HepG2 (cell line): ENCODE results near the gene KCNJ14. TPM values are rescaled to one million over a fixed set of nuclear protein-coding genes. Genes with fewer than 3 reads are reported as not detected.

Experiments used
- CBX2 ChIP-seq, 2 experiments: fragments of 200-600 bp in 1 of 2; sonication (generic); formaldehyde crosslinking in 1 of 2; IDR thresholded peaks; 2 replicates each; pipeline versions ENCODE4 v1.7.0 to v1.8.1; 2018 to 2022; ENCODE audit warnings: low read depth in 2 of 2, low read length in 1 of 2, mild to moderate bottlenecking in 1 of 2, missing genetic modification reagents in 1 of 2
- FOXA3 ChIP-seq: IDR thresholded peaks from 2 replicates; pipeline ENCODE4 v1.6.1; 2016; ENCODE audit warnings: missing genetic modification reagents, missing compliant biosample characterization
- HDAC2 ChIP-seq: sonication (generic); formaldehyde crosslinking; IDR thresholded peaks from 2 replicates; pipeline ENCODE4 v1.4.0; 2020; ENCODE audit warnings: missing genetic modification reagents
- HNF1A ChIP-seq, 2 experiments: sonication (generic) in 1 of 2; formaldehyde crosslinking in 1 of 2; IDR thresholded peaks; 2 replicates each; pipeline versions ENCODE4 v1.4.0 to v1.6.1; 2016 to 2020; ENCODE audit warnings: borderline replicate concordance in 1 of 2, low read depth in 1 of 2, mild to moderate bottlenecking in 1 of 2, missing genetic modification reagents in 1 of 2
- HNRNPLL ChIP-seq: fragments of 200-400 bp; formaldehyde crosslinking; IDR thresholded peaks from 2 replicates; pipeline ENCODE4 v1.6.1; 2017; ENCODE audit warnings: mild to moderate bottlenecking, low read depth, low read length; ENCODE audit not compliant: poor library complexity, severe bottlenecking
- MLXIP ChIP-seq: sonication (generic); formaldehyde crosslinking; IDR thresholded peaks from 2 replicates; pipeline ENCODE4 v1.9.0; 2021; ENCODE audit warnings: missing genetic modification reagents, borderline replicate concordance
- NRL ChIP-seq: sonication (generic); formaldehyde crosslinking; IDR thresholded peaks from 2 replicates; pipeline ENCODE4 v1.5.0; 2020; ENCODE audit warnings: missing genetic modification reagents, mild to moderate bottlenecking, moderate library complexity, borderline replicate concordance
- PCBP2 ChIP-seq: fragments of 200-400 bp; formaldehyde crosslinking; optimal IDR thresholded peaks from 2 replicates; pipeline ENCODE3; 2018; ENCODE audit warnings: low read length, low read depth; ENCODE audit not compliant: poor library complexity, severe bottlenecking
- SAP130 ChIP-seq: IDR thresholded peaks from 2 replicates; pipeline ENCODE4 v1.6.1; 2016; ENCODE audit warnings: low read depth
- SKIL ChIP-seq: sonication (generic); formaldehyde crosslinking; IDR thresholded peaks from 2 replicates; pipeline ENCODE4 v1.8.0; 2022; ENCODE audit warnings: missing genetic modification reagents, mild to moderate bottlenecking, moderate library complexity, borderline replicate concordance
- SRY ChIP-seq: sonication (generic); formaldehyde crosslinking; IDR thresholded peaks from 2 replicates; pipeline ENCODE4 v1.8.0; 2022; ENCODE audit warnings: mild to moderate bottlenecking, missing genetic modification reagents
- THAP11 ChIP-seq: IDR thresholded peaks from 2 replicates; pipeline ENCODE4 v1.6.1; 2016; ENCODE audit warnings: missing biosample characterization, missing genetic modification reagents
- ZFY ChIP-seq: sonication (generic); formaldehyde crosslinking; IDR thresholded peaks from 2 replicates; pipeline ENCODE4 v1.4.0; 2020; ENCODE audit warnings: missing genetic modification reagents
- ZNF234 ChIP-seq: sonication (generic); formaldehyde crosslinking; conservative IDR thresholded peaks from 2 replicates; pipeline ENCODE4 v1.5.1; 2020; ENCODE audit warnings: mild to moderate bottlenecking, missing genetic modification reagents
- ZNF430 ChIP-seq: sonication (generic); formaldehyde crosslinking; IDR thresholded peaks from 2 replicates; pipeline ENCODE4 v1.9.0; 2021; ENCODE audit warnings: mild to moderate bottlenecking, missing genetic modification reagents
- ZNF44 ChIP-seq: sonication (generic); formaldehyde crosslinking; IDR thresholded peaks from 2 replicates; pipeline ENCODE4 v1.5.1; 2020; ENCODE audit warnings: mild to moderate bottlenecking, missing genetic modification reagents
- ZNF460 ChIP-seq: sonication (generic); formaldehyde crosslinking; IDR thresholded peaks from 2 replicates; pipeline ENCODE4 v1.5.1; 2020; ENCODE audit warnings: missing genetic modification reagents, mild to moderate bottlenecking, borderline replicate concordance
- ZNF562 ChIP-seq: sonication (generic); formaldehyde crosslinking; IDR thresholded peaks from 2 replicates; pipeline ENCODE4 v1.8.0; 2022; ENCODE audit warnings: missing genetic modification reagents, borderline replicate concordance
- ZNF615 ChIP-seq: sonication (generic); formaldehyde crosslinking; IDR thresholded peaks from 2 replicates; pipeline ENCODE4 v1.5.0; 2020; ENCODE audit warnings: mild to moderate bottlenecking, missing genetic modification reagents, borderline replicate concordance
- ZNF83 ChIP-seq: sonication (generic); formaldehyde crosslinking; IDR thresholded peaks from 2 replicates; pipeline ENCODE4 v1.4.0; 2020; ENCODE audit warnings: missing genetic modification reagents, mild to moderate bottlenecking, borderline replicate concordance
- polyA plus RNA-seq, 8 experiments: library from polyadenylated mRNA; depleted of rRNA in 3 of 8; stranded (reverse) in 7 of 8; unstranded in 1 of 8; fragments of >200 nt; fragmentation: Illumina TruSeq in 4 of 8; extraction: Trizol in 4 of 8; gene quantifications; 2 replicates each; pipeline versions ENCODE4 v1.2.1 to v1.2.3, GENCODE V29; 2011 to 2016; ENCODE audit warnings: low read depth in 4 of 8, missing spikeins in 1 of 8, mixed read lengths in 1 of 8; ENCODE audit not compliant: insufficient read depth in 1 of 8
- total RNA-seq, 5 experiments: library from RNA; depleted of rRNA; stranded (reverse); fragments of >200 nt; fragmentation: Illumina TruSeq; extraction: Trizol; gene quantifications; 2 replicates each; pipeline ENCODE4 v1.2.3, GENCODE V29; 2016; ENCODE audit warnings: low read depth in 1 of 5

Gene KCNJ14
- total and polyA plus RNA-seq, 2 of the 13 experiments (the other 11 are each of a cell fraction or from before 2014, with no cell fraction given), result 0.20 to 0.51 TPM

- no peak for TF ChIP-seq ZNF562 (CRISPR knock-in tag)
- peak; percentile 23 for TF ChIP-seq HNRNPLL
- TF ChIP-seq THAP11 (CRISPR knock-in tag), result peak; percentile 42; the same call in 1 of the 2 replicates
- no peak for TF ChIP-seq CBX2 (IDR thresholded peaks at IDR 0.05; ENCODE audit: low read depth, low read length)
- no peak for TF ChIP-seq CBX2 (CRISPR knock-in tag; IDR thresholded peaks at IDR 0.05; ENCODE audit: low read depth)
- TF ChIP-seq ZNF460 (CRISPR knock-in tag), result no peak
- peak; percentile 32; the same call in 1 of the 2 replicates for TF ChIP-seq ZNF430 (CRISPR knock-in tag)
- no peak for TF ChIP-seq ZFY (CRISPR knock-in tag)
- no peak for TF ChIP-seq MLXIP
- TF ChIP-seq ZNF615 (CRISPR knock-in tag), result no peak
- TF ChIP-seq SKIL (CRISPR knock-in tag), result no peak
- TF ChIP-seq HDAC2, result 0 out of 2 replicates have a peak, but pooled peaks have one; percentile 13
- no peak for TF ChIP-seq FOXA3
- no peak for TF ChIP-seq SRY (CRISPR knock-in tag)
- peak; percentile 43; the same call in 1 of the 2 replicates for TF ChIP-seq NRL (CRISPR knock-in tag)
- no peak for TF ChIP-seq PCBP2
- TF ChIP-seq ZNF44 (CRISPR knock-in tag), result no peak
- TF ChIP-seq ZNF83 (CRISPR knock-in tag), result no peak
- no peak for TF ChIP-seq ZNF234 (CRISPR knock-in tag)
- no peak for TF ChIP-seq HNF1A (IDR thresholded peaks at IDR 0.05; ENCODE audit: low read depth)
- no peak for TF ChIP-seq HNF1A (CRISPR knock-in tag; IDR thresholded peaks at IDR 0.05; ENCODE audit: borderline replicate concordance)
- no peak for TF ChIP-seq SAP130
These were observed 34.3 kb downstream of the KCNJ14 start (continued) for GRCh38 chr19:48489608-48490216.
